Measurements from ENCODE around the gene OR7D4. TPM values are rescaled to one million over a fixed set of nuclear protein-coding genes. Genes with fewer than 3 reads are reported as not detected.

OR7D4 gene
- total RNA-seq, 2 donors from 2014 or later: not detected

GRCh38 chr19:9183000-9183399, 36.4 kb downstream of the OR7D4 start:
- Mint-ChIP-seq H3K4me3 (no peak overlapping the region), H3K9me3 (peaks cover 31% of the 10 kb centered on the region), H3K36me3 (ENCODE audit: low read depth) (peaks cover 9% of the 10 kb centered on the region), H3K27ac (no peak overlapping the region), H3K27me3 (ENCODE audit: insufficient read depth) (no peaks in the 10 kb centered on the region), H3K4me1 (no peaks in the 10 kb centered on the region)
- Histone ChIP-seq H3K9ac (ENCODE audit: extremely low read depth, low read length, poor library complexity, severe bottlenecking) (no peak overlapping the region), H3K4me3 (ENCODE audit: low read length) (no peak overlapping the region), H3K4me1 (ENCODE audit: control insufficient read depth, insufficient read depth, low read length) (no peaks in the 10 kb centered on the region), H3K27me3 (ENCODE audit: control insufficient read depth, insufficient read depth, low read length, poor library complexity, severe bottlenecking) (no peaks in the 10 kb centered on the region), H3K9me3 (ENCODE audit: control insufficient read depth, low read length) (peaks cover 41% of the 10 kb centered on the region), H3K27ac (ENCODE audit: low read depth, low read length) (no peak overlapping the region), H3K36me3 (ENCODE audit: control insufficient read depth, insufficient read depth, low read length) (no peaks in the 10 kb centered on the region)
- 90 to 92% methylated on average over 10 to 17 of the region's 17 CpGs for WGBS, 2 experiments (ENCODE audit: insufficient coverage in 1 of 2, insufficient read length in 1 of 2)
- TF ChIP-seq CTCF (conservative IDR thresholded peaks at IDR 0.05): no peak
- DNase-seq: no peak

DNA sequence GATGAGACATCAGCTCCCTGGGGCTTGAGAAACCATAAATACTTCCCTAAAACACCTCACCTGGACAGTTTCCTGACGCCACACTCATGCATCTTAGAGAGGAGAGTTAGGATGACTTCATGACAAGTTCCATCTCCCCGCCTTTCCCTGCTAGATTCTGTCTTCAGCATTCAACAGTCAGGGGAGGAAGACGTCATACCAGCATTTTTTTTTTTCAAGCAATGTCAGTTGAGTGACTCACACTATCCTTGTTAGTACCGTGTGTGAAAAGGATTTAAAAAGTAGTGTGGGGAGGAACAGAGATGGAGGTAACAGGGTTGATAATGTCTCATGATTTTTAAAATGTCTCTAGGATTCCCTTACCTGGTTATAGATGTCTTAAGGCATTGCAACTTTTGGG, 40.5 kb downstream of the OR7D4 start, which contains the start of gene OR7D2:
TSS of gene OR7D2 (plus strand) at position 79 of the 400 bp plus-strand sequence. CDS start 6,803 bp downstream, outside the sequence.
- H3K4me3 ChIP-seq (ENCODE audit: low read length): no peak within 1 kb of the TSS
- WGBS, 2 experiments (ENCODE audit: insufficient coverage in 1 of 2, insufficient read length in 1 of 2): 51 to 55% methylated on average over 3 to 4 of the region's 4 CpGs
- peaks cover 10% of the 10 kb centered on the region for H3K36me3 Mint-ChIP-seq (ENCODE audit: low read depth)
- H3K27me3 Mint-ChIP-seq (ENCODE audit: insufficient read depth): no peaks in the 10 kb centered on the region
- no peak within 1 kb of the TSS for H3K27ac Mint-ChIP-seq
- no peak within 1 kb of the TSS for H3K4me3 Mint-ChIP-seq
- no peak within 1 kb of the TSS for H3K27ac ChIP-seq (ENCODE audit: low read depth, low read length)
- H3K9me3 ChIP-seq (ENCODE audit: control insufficient read depth, low read length): peaks cover 28% of the 10 kb centered on the region
- H3K27me3 ChIP-seq (ENCODE audit: control insufficient read depth, insufficient read depth, low read length, poor library complexity, severe bottlenecking): no peaks in the 10 kb centered on the region
- no peak for TF ChIP-seq CTCF (conservative IDR thresholded peaks at IDR 0.05)
- no peak within 1 kb of the TSS for H3K9ac ChIP-seq (ENCODE audit: extremely low read depth, low read length, poor library complexity, severe bottlenecking)
- no peak for DNase-seq
- no peaks in the 10 kb centered on the region for H3K4me1 Mint-ChIP-seq
- no peaks in the 10 kb centered on the region for H3K36me3 ChIP-seq (ENCODE audit: control insufficient read depth, insufficient read depth, low read length)
- H3K4me1 ChIP-seq (ENCODE audit: control insufficient read depth, insufficient read depth, low read length): no peaks in the 10 kb centered on the region
- peaks cover 27% of the 10 kb centered on the region for H3K9me3 Mint-ChIP-seq

- Histone ChIP-seq H3K27ac (ENCODE audit: low read depth, low read length) (no peak overlapping the region), H3K4me3 (ENCODE audit: low read length) (no peak overlapping the region), H3K9me3 (ENCODE audit: control insufficient read depth, low read length) (peaks cover 22% of the 10 kb centered on the region), H3K9ac (ENCODE audit: extremely low read depth, low read length, poor library complexity, severe bottlenecking) (no peak overlapping the region), H3K36me3 (ENCODE audit: control insufficient read depth, insufficient read depth, low read length) (no peaks in the 10 kb centered on the region), H3K4me1 (ENCODE audit: control insufficient read depth, insufficient read depth, low read length) (no peaks in the 10 kb centered on the region), H3K27me3 (ENCODE audit: control insufficient read depth, insufficient read depth, low read length, poor library complexity, severe bottlenecking) (no peaks in the 10 kb centered on the region)
- WGBS, 2 experiments (ENCODE audit: insufficient coverage in 1 of 2, insufficient read length in 1 of 2): 77 to 95% methylated on average over 4 to 5 of the region's 5 CpGs
- no peak overlapping the region for H3K27ac Mint-ChIP-seq
- no peak overlapping the region for H3K4me3 Mint-ChIP-seq
- DNase-seq: no peak
- peaks cover 24% of the 10 kb centered on the region for H3K9me3 Mint-ChIP-seq
- H3K36me3 Mint-ChIP-seq (ENCODE audit: low read depth): peaks cover 12% of the 10 kb centered on the region
- TF ChIP-seq CTCF (conservative IDR thresholded peaks at IDR 0.05): no peak
- no peaks in the 10 kb centered on the region for H3K4me1 Mint-ChIP-seq
- no peaks in the 10 kb centered on the region for H3K27me3 Mint-ChIP-seq (ENCODE audit: insufficient read depth)
These were observed 44.1 kb downstream of the OR7D4 start for GRCh38 chr19:9175326-9175725.
